MCF 10A (cell line): ENCODE results near the gene RELCH. TPM values are rescaled to one million over a fixed set of nuclear protein-coding genes. Genes with fewer than 3 reads are reported as not detected.

Source experiments
- BruUV-seq: library from RNA; stranded (reverse); fragments of 400-500 nt; replicated peaks from 2 replicates; lab custom pipeline; 2021; lab: Mats Ljungman, UMichigan
- CTCF ChIA-PET: fragments of 300-600 bp; sonication (Branson Sonifier 250); formaldehyde crosslinking; extraction: SDS; loops from one replicate; lab custom pipeline; 2021; ENCODE audit warnings: antibody characterized with exemption, inconsistent platforms; lab: Yijun Ruan, JAX
- POLR2A ChIA-PET: fragments of 300-600, 350-650 bp; sonication (Branson Sonifier 250); formaldehyde crosslinking; extraction: SDS; loops from one replicate; lab custom pipeline; 2020; ENCODE audit warnings: antibody characterized with exemption, inconsistent platforms; lab: Yijun Ruan, JAX
- DNase-seq: peaks from one replicate; pipeline ENCODE4 v3.0.0-alpha.2; 2018; ENCODE audit not compliant: unreplicated experiment
- H3K27ac Mint-ChIP-seq: one replicate; pipeline ENCODE4 v1.8.0; 2022; ENCODE audit warnings: mild to moderate bottlenecking, low read depth, mixed read lengths; ENCODE audit not compliant: unreplicated experiment
- H3K27me3 Mint-ChIP-seq: one replicate; pipeline ENCODE4 v1.8.0; 2022; ENCODE audit warnings: mixed read lengths; ENCODE audit not compliant: insufficient read depth, unreplicated experiment
- H3K36me3 Mint-ChIP-seq: one replicate; pipeline ENCODE4 v1.8.0; 2022; ENCODE audit warnings: mild to moderate bottlenecking, moderate library complexity, mixed read lengths; ENCODE audit not compliant: insufficient read depth, unreplicated experiment
- H3K4me1 Mint-ChIP-seq: one replicate; pipeline ENCODE4 v1.8.0; 2022; ENCODE audit warnings: mixed read lengths; ENCODE audit not compliant: insufficient read depth, unreplicated experiment
- H3K4me3 Mint-ChIP-seq: one replicate; pipeline ENCODE4 v1.8.0; 2022; ENCODE audit warnings: mild to moderate bottlenecking, moderate library complexity, mixed read lengths; ENCODE audit not compliant: unreplicated experiment
- H3K9me3 Mint-ChIP-seq: one replicate; pipeline ENCODE4 v1.8.0; 2022; ENCODE audit warnings: mixed read lengths; ENCODE audit not compliant: unreplicated experiment
- CTCF ChIP-seq: fragments of 200-600 bp; IDR thresholded peaks from one replicate; pipeline ENCODE4 v1.8.0; 2022; ENCODE audit warnings: antibody characterized with exemption, mild to moderate bottlenecking; ENCODE audit not compliant: unreplicated experiment
- intact Hi-C: fragments of 100-400 bp; cut with micrococcal nuclease; formaldehyde crosslinking; loops from 2 replicates; pipeline ENCODE4 v1.14.1; 2022
- total RNA-seq: library from RNA; stranded (reverse); gene quantifications from 2 replicates; pipeline ENCODE4 v1.2.3, GENCODE V29; 2022

Gene RELCH
- total RNA-seq, 1 experiment from 2014 or later: 24.7 TPM

DNA sequence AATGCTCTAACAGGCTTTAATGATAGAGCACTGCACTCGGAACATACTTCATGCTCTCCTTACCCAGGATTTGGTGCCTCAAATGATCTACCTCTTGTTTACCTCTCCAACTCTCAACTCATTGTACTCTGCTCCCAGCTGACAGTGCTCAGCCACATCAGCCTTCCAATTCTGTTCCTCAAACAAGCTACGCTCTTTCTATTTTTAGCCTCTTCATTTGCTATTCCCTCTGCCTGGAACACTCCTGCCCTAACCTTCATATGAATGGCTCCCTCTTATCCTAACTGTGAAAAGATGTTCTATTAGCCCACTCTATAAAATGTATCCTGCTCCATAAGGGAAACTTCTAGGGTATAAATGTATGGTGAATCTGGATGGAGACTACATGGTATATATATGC lies 42.7 kb upstream of the RELCH start:
- intact Hi-C loops: no loop called here
- Mint-ChIP-seq H3K27me3 (no peaks in the 10 kb centered on the region), H3K4me3 (no peak overlapping the region), H3K36me3 (no peaks in the 10 kb centered on the region), H3K4me1 (no peaks in the 10 kb centered on the region), H3K27ac (no peak overlapping the region), H3K9me3 (no peaks in the 10 kb centered on the region)
- CTCF ChIA-PET: interaction anchor here (0.8 to 1.8 kb wide), 2 partner anchors 12 to 13 kb away, joined by 3 to 13 read pairs; no protein-coding TSS in a partner anchor
- DNase-seq: no peak
- POLR2A ChIA-PET: no interaction called here
- no peak for TF ChIP-seq CTCF
- no TSS peak for BruUV-seq

DNA sequence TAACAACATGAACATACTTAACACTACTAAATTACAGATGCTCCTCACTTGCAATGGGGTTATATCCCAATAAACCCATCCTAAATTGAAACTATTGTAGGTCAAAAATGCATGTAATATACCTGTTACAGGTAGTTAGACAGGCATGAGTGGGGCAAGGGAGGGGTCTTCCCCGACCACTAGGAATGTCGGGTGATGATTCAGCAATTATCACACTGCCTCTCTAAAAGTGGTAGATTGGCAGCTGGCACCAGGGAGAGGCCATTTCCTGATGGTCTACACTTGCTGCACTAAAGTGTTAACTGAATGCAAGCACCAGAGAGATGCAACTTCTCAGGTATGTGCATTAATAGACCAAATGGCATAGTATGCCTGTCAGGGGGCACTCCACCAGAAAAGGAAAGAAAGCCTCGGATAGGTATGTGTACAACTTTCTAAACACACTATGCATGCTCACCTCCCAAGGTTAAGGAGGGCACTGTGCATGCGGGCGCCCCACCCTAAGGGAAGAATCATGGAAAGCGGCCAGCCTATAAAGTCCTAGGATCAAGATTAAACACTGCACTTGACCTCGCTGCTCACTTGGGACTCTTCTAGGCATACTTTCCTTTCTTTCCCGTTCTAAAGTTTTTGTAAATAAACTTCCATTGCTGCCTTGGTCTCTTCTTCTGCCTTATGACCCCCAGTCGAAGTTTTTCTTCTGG lies 35.8 kb upstream of the RELCH start:
- H3K9me3 Mint-ChIP-seq: no peaks in the 10 kb centered on the region
- ChIA-PET POLR2A (no interaction called here), CTCF (no interaction called here)
- no peak for TF ChIP-seq CTCF
- DNase-seq: no peak
- no TSS peak for BruUV-seq
- intact Hi-C loops: no loop called here
- H3K27me3 Mint-ChIP-seq: no peaks in the 10 kb centered on the region
- no peak overlapping the region for H3K27ac Mint-ChIP-seq
- H3K36me3 Mint-ChIP-seq: peaks cover 19% of the 10 kb centered on the region
- no peak overlapping the region for H3K4me3 Mint-ChIP-seq
- H3K4me1 Mint-ChIP-seq: peaks cover 5% of the 10 kb centered on the region

- no peak for TF ChIP-seq CTCF
- Mint-ChIP-seq H3K27me3 (no peaks in the 10 kb centered on the region), H3K4me1 (peaks cover 5% of the 10 kb centered on the region), H3K4me3 (no peak overlapping the region), H3K27ac (no peak overlapping the region), H3K9me3 (no peaks in the 10 kb centered on the region), H3K36me3 (peaks cover 21% of the 10 kb centered on the region)
- intact Hi-C loops: no loop called here
- ChIA-PET CTCF (interaction anchor here (0.9 kb wide), 1 partner anchor 25 kb away, joined by 3 read pairs; no protein-coding TSS in a partner anchor), POLR2A (no interaction called here)
- no TSS peak for BruUV-seq
- no peak for DNase-seq
Observed at GRCh38 chr18:62152844-62153243, 34.2 kb upstream of the RELCH start.

DNA sequence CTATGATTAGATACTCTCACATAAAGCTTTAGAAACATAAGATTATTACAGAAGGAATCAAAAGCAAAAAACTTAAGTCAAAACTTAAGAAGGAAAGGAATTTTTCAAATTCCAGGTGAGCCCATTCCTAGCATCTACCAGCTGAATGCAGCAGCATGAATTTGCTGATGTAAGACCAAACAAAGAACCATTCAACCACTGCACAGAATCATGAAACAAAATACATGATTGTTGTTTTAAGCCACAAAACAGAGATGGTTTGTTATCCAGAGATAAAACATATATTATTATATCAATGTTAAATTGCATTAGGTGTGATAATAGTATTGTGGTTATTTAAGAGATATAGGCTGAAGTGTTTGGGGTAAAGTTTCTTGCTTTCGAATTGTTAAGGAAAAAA lies 29.2 kb upstream of the RELCH start:
- ChIA-PET POLR2A (no interaction called here), CTCF (no interaction called here)
- DNase-seq: no peak
- Mint-ChIP-seq H3K9me3 (no peaks in the 10 kb centered on the region), H3K36me3 (peaks cover 23% of the 10 kb centered on the region), H3K27ac (no peak overlapping the region), H3K4me3 (no peak overlapping the region), H3K4me1 (peaks cover 3% of the 10 kb centered on the region), H3K27me3 (no peaks in the 10 kb centered on the region)
- TF ChIP-seq CTCF: no peak
- intact Hi-C loops: no loop called here
- no TSS peak for BruUV-seq
